WTC11 (cell line): ENCODE data around the gene SATB1. TPM values are rescaled to one million over a fixed set of nuclear protein-coding genes. Genes with fewer than 3 reads are reported as not detected.

Experiments
- ATAC-seq: fragments of 200-7000 bp; cut with Tn5 transposase; 2 replicates; pipeline ENCODE4 v1.10.0; 2021; ENCODE audit warnings: mild to moderate bottlenecking, moderate library complexity
- CTCF ChIA-PET: fragments of 300-600 bp; sonication (Branson Sonifier 250); formaldehyde crosslinking; loops from one replicate; lab custom pipeline; 2021; ENCODE audit warnings: antibody characterized with exemption; lab: Charles Lee
- POLR2A ChIA-PET: fragments of 350-600 bp; sonication (Branson Sonifier 250); formaldehyde crosslinking; loops from one replicate; lab custom pipeline; 2021; ENCODE audit warnings: antibody characterized with exemption; lab: Charles Lee
- DNase-seq: peaks from one replicate; pipeline ENCODE4 v3.0.0; 2021; ENCODE audit warnings: low spot score
- H3K27ac Mint-ChIP-seq: 2 replicates; pipeline ENCODE4 v1.8.0; 2021; ENCODE audit warnings: mixed read lengths
- H3K27me3 Mint-ChIP-seq: 2 replicates; pipeline ENCODE4 v1.8.0; 2021; ENCODE audit warnings: low read depth, mild to moderate bottlenecking, moderate library complexity, mixed read lengths
- H3K36me3 Mint-ChIP-seq: 2 replicates; pipeline ENCODE4 v1.8.0; 2021; ENCODE audit warnings: mixed read lengths
- H3K4me1 Mint-ChIP-seq: 2 replicates; pipeline ENCODE4 v1.8.0; 2022; ENCODE audit warnings: mixed read lengths
- H3K4me3 Mint-ChIP-seq: 2 replicates; pipeline ENCODE4 v1.8.0; 2021; ENCODE audit warnings: mild to moderate bottlenecking, moderate library complexity, mixed read lengths
- H3K9me3 Mint-ChIP-seq: 2 replicates; pipeline ENCODE4 v1.8.0; 2021; ENCODE audit warnings: mixed read lengths
- CREB1 ChIP-seq: sonication (generic); formaldehyde crosslinking; IDR thresholded peaks from 2 replicates; pipeline ENCODE4 v1.8.0; 2023; ENCODE audit warnings: mild to moderate bottlenecking, missing genetic modification reagents
- GABPB1 ChIP-seq: sonication (generic); formaldehyde crosslinking; IDR thresholded peaks from 2 replicates; pipeline ENCODE4 v1.8.1; 2023; ENCODE audit warnings: mild to moderate bottlenecking, missing genetic modification reagents
- GTF2I ChIP-seq: fragments of 250-450 bp; sonication (Bioruptor Pico); conservative IDR thresholded peaks from 2 replicates; pipeline ENCODE4 v1.4.0; 2021; ENCODE audit warnings: mild to moderate bottlenecking
- KAT7 ChIP-seq: sonication (generic); formaldehyde crosslinking; IDR thresholded peaks from 2 replicates; pipeline ENCODE4 v1.8.1; 2023; ENCODE audit warnings: missing genetic modification reagents, mild to moderate bottlenecking, borderline replicate concordance
- OVOL2 ChIP-seq: fragments of 250-450 bp; sonication (Bioruptor Pico); IDR thresholded peaks from 2 replicates; pipeline ENCODE4 v1.9.0; 2021; ENCODE audit warnings: mild to moderate bottlenecking, borderline replicate concordance
- RELA ChIP-seq: sonication (generic); formaldehyde crosslinking; IDR thresholded peaks from 2 replicates; pipeline ENCODE4 v1.8.1; 2022; ENCODE audit warnings: missing genetic modification reagents, mild to moderate bottlenecking, borderline replicate concordance
- SP1 ChIP-seq: sonication (generic); formaldehyde crosslinking; conservative IDR thresholded peaks from 2 replicates; pipeline ENCODE4 v1.8.1; 2022; ENCODE audit warnings: missing genetic modification reagents
- ZNF396 ChIP-seq: fragments of 250-450 bp; sonication (Bioruptor Pico); IDR thresholded peaks from 2 replicates; pipeline ENCODE4 v1.8.0; 2021; ENCODE audit warnings: mild to moderate bottlenecking, moderate library complexity, borderline replicate concordance
- ZNF416 ChIP-seq: fragments of 250-450 bp; sonication (Bioruptor Pico); IDR thresholded peaks from 2 replicates; pipeline ENCODE4 v1.9.0; 2021; ENCODE audit warnings: mild to moderate bottlenecking, inconsistent platforms
- total RNA-seq: library from RNA; stranded (reverse); gene quantifications from 3 replicates; pipeline ENCODE4 v1.2.3, GENCODE V29; 2021
- TF ChIP-seq, protein P1 (sequence below): sonication (generic); formaldehyde crosslinking; IDR thresholded peaks from 2 replicates; pipeline ENCODE4 v1.8.0; 2022; ENCODE audit warnings: missing genetic modification reagents
- TF ChIP-seq, protein P2 (sequence below): fragments of 250-450 bp; sonication (Bioruptor Pico); IDR thresholded peaks from 2 replicates; pipeline ENCODE4 v1.9.0; 2021; ENCODE audit warnings: mild to moderate bottlenecking
- TF ChIP-seq, protein P3 (sequence below): sonication (generic); formaldehyde crosslinking; IDR thresholded peaks from 2 replicates; pipeline ENCODE4 v1.8.1; 2022; ENCODE audit warnings: low read depth, mild to moderate bottlenecking, moderate library complexity, missing genetic modification reagents, borderline replicate concordance
- TF ChIP-seq, protein P4 (sequence below): fragments of 250-450 bp; sonication (Bioruptor Pico); IDR thresholded peaks from 2 replicates; pipeline ENCODE4 v1.8.0; 2021; ENCODE audit warnings: mild to moderate bottlenecking
- TF ChIP-seq, protein P5 (sequence below): sonication (generic); formaldehyde crosslinking; IDR thresholded peaks from 2 replicates; pipeline ENCODE4 v1.8.1; 2023; ENCODE audit warnings: mild to moderate bottlenecking, missing genetic modification reagents, moderate library complexity

Gene SATB1
- total RNA-seq, 1 experiment from 2014 or later, result 36.2 TPM

DNA sequence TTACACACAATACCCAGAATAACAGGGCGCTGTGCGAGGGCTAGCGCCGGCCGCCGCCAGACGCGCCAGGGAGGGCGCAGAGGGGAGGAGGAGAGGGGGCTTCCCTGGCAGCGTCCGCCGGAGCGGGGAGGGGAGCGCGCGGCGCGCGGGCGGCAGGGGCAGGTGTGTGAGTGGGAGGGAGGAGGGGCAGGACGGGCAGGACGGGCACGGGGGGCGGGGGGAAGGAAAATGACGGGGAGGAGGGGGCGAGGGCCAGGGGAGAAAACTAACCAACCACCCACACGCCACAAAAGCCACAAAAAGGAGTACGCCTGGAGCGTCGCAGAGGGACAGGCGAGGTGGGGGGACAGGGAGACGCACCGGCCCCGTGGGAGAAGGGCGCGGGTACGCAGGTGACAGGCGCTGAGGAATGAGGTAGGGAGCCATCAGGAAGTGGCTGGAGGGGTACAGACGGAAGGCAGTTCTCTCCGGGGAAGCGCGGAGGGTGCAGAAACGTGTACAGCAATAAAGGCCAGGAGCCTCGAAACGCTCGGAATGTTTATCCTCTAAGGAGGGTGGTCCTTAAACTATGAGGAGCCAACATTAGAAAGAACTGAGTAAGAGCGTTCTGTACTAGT, 610 bp upstream of the SATB1 start:
- TF ChIP-seq, protein P1, sequence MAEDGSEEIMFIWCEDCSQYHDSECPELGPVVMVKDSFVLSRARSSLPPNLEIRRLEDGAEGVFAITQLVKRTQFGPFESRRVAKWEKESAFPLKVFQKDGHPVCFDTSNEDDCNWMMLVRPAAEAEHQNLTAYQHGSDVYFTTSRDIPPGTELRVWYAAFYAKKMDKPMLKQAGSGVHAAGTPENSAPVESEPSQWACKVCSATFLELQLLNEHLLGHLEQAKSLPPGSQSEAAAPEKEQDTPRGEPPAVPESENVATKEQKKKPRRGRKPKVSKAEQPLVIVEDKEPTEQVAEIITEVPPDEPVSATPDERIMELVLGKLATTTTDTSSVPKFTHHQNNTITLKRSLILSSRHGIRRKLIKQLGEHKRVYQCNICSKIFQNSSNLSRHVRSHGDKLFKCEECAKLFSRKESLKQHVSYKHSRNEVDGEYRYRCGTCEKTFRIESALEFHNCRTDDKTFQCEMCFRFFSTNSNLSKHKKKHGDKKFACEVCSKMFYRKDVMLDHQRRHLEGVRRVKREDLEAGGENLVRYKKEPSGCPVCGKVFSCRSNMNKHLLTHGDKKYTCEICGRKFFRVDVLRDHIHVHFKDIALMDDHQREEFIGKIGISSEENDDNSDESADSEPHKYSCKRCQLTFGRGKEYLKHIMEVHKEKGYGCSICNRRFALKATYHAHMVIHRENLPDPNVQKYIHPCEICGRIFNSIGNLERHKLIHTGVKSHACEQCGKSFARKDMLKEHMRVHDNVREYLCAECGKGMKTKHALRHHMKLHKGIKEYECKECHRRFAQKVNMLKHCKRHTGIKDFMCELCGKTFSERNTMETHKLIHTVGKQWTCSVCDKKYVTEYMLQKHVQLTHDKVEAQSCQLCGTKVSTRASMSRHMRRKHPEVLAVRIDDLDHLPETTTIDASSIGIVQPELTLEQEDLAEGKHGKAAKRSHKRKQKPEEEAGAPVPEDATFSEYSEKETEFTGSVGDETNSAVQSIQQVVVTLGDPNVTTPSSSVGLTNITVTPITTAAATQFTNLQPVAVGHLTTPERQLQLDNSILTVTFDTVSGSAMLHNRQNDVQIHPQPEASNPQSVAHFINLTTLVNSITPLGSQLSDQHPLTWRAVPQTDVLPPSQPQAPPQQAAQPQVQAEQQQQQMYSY (CRISPR knock-in tag), result peak; percentile 64
- no peak for TF ChIP-seq ZNF396
- TF ChIP-seq, protein P2, sequence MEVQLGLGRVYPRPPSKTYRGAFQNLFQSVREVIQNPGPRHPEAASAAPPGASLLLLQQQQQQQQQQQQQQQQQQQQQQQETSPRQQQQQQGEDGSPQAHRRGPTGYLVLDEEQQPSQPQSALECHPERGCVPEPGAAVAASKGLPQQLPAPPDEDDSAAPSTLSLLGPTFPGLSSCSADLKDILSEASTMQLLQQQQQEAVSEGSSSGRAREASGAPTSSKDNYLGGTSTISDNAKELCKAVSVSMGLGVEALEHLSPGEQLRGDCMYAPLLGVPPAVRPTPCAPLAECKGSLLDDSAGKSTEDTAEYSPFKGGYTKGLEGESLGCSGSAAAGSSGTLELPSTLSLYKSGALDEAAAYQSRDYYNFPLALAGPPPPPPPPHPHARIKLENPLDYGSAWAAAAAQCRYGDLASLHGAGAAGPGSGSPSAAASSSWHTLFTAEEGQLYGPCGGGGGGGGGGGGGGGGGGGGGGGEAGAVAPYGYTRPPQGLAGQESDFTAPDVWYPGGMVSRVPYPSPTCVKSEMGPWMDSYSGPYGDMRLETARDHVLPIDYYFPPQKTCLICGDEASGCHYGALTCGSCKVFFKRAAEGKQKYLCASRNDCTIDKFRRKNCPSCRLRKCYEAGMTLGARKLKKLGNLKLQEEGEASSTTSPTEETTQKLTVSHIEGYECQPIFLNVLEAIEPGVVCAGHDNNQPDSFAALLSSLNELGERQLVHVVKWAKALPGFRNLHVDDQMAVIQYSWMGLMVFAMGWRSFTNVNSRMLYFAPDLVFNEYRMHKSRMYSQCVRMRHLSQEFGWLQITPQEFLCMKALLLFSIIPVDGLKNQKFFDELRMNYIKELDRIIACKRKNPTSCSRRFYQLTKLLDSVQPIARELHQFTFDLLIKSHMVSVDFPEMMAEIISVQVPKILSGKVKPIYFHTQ (CRISPR knock-in tag), result no peak
- no peak for TF ChIP-seq RELA (CRISPR knock-in tag)
- TF ChIP-seq GABPB1 (CRISPR knock-in tag), result no peak
- TF ChIP-seq KAT7 (CRISPR knock-in tag), result no peak
- TF ChIP-seq CREB1 (CRISPR knock-in tag), result no peak
- peak; percentile 13; the same call in 1 of the 2 replicates for TF ChIP-seq SP1 (CRISPR knock-in tag)
- TF ChIP-seq, protein P3, sequence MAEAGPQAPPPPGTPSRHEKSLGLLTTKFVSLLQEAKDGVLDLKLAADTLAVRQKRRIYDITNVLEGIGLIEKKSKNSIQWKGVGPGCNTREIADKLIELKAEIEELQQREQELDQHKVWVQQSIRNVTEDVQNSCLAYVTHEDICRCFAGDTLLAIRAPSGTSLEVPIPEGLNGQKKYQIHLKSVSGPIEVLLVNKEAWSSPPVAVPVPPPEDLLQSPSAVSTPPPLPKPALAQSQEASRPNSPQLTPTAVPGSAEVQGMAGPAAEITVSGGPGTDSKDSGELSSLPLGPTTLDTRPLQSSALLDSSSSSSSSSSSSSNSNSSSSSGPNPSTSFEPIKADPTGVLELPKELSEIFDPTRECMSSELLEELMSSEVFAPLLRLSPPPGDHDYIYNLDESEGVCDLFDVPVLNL (CRISPR knock-in tag), result no peak
- TF ChIP-seq, protein P4, sequence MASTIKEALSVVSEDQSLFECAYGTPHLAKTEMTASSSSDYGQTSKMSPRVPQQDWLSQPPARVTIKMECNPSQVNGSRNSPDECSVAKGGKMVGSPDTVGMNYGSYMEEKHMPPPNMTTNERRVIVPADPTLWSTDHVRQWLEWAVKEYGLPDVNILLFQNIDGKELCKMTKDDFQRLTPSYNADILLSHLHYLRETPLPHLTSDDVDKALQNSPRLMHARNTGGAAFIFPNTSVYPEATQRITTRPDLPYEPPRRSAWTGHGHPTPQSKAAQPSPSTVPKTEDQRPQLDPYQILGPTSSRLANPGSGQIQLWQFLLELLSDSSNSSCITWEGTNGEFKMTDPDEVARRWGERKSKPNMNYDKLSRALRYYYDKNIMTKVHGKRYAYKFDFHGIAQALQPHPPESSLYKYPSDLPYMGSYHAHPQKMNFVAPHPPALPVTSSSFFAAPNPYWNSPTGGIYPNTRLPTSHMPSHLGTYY (CRISPR knock-in tag), result no peak
- H3K4me3 Mint-ChIP-seq, result peak overlapping the region; percentile 93

DNA sequence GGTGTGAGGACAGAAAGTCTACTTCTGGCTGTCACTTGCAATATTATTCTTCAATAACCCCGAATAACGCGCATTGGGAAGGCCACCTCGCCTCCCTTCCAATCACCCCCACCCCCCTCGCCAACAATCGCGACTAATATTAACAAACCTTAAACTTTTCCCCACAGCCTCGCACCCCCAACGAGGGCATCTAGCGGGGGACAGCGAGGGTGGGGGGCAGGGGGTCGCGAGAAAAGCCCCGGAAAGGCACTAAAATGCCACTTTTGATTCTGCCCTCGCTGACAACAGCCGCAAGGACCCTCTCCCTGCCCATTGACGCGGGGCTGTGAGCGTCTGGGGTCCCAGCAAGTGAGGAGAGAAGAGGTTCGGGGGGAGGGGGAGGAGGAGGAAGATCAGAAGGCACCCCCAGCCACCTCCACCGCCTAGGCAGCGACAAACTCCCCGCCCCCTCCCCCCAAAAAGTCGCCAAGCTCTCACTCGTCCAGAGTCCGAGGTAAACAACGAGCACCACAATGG, 868 bp downstream of the SATB1 start:
- POLR2A ChIA-PET, result interaction anchor here (0.6 kb wide), 2 partner anchors 25 to 156 kb away, joined by 3 to 4 read pairs; no protein-coding TSS in a partner anchor
- H3K36me3 Mint-ChIP-seq, result peaks cover 7% of the 10 kb centered on the region
- ATAC-seq, result peak; percentile 3

More for the DNA sequence above, 610 bp upstream of the SATB1 start:
- Mint-ChIP-seq H3K27ac (peak overlapping the region; percentile 83), H3K36me3 (peaks cover 1% of the 10 kb centered on the region), H3K4me1 (peaks cover 50% of the 10 kb centered on the region), H3K9me3 (no peaks in the 10 kb centered on the region), H3K27me3 (no peaks in the 10 kb centered on the region)
- peak; percentile 74 for DNase-seq
- ATAC-seq, result peak; percentile 61
- POLR2A ChIA-PET, result interaction anchor here (0.5 kb wide), 1 partner anchor 134 kb away, joined by 4 read pairs; no protein-coding TSS in a partner anchor
- CTCF ChIA-PET, result no interaction called here

More for the DNA sequence above, 868 bp downstream of the SATB1 start:
- TF ChIP-seq ZNF416 (CRISPR knock-in tag) (no peak), OVOL2 (CRISPR knock-in tag) (no peak), GTF2I (CRISPR knock-in tag) (no peak)
- TF ChIP-seq, protein P5, sequence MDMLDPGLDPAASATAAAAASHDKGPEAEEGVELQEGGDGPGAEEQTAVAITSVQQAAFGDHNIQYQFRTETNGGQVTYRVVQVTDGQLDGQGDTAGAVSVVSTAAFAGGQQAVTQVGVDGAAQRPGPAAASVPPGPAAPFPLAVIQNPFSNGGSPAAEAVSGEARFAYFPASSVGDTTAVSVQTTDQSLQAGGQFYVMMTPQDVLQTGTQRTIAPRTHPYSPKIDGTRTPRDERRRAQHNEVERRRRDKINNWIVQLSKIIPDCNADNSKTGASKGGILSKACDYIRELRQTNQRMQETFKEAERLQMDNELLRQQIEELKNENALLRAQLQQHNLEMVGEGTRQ (CRISPR knock-in tag), result no peak
- Mint-ChIP-seq H3K27ac (peak overlapping the region; percentile 44; the same call in 1 of the 2 replicates), H3K4me3 (peak overlapping the region; percentile 93), H3K27me3 (no peaks in the 10 kb centered on the region), H3K9me3 (no peaks in the 10 kb centered on the region), H3K4me1 (peaks cover 47% of the 10 kb centered on the region)
- DNase-seq, result peak; percentile 27
- CTCF ChIA-PET, result no interaction called here
